SK-N-MC (cell line): Measurements from ENCODE around the gene TAF7.

Experiments
- EZH2 ChIP-seq: fragments of 200-600 bp; sonication (generic); IDR thresholded peaks from one replicate; pipeline ENCODE4 v1.6.1; 2017; ENCODE audit warnings: antibody characterized with exemption
- POLR2AphosphoS5 ChIP-seq: IDR thresholded peaks from 2 replicates; pipeline ENCODE4 v1.6.1; 2012; ENCODE audit warnings: mild to moderate bottlenecking, low read depth, low read length, borderline replicate concordance

DNA sequence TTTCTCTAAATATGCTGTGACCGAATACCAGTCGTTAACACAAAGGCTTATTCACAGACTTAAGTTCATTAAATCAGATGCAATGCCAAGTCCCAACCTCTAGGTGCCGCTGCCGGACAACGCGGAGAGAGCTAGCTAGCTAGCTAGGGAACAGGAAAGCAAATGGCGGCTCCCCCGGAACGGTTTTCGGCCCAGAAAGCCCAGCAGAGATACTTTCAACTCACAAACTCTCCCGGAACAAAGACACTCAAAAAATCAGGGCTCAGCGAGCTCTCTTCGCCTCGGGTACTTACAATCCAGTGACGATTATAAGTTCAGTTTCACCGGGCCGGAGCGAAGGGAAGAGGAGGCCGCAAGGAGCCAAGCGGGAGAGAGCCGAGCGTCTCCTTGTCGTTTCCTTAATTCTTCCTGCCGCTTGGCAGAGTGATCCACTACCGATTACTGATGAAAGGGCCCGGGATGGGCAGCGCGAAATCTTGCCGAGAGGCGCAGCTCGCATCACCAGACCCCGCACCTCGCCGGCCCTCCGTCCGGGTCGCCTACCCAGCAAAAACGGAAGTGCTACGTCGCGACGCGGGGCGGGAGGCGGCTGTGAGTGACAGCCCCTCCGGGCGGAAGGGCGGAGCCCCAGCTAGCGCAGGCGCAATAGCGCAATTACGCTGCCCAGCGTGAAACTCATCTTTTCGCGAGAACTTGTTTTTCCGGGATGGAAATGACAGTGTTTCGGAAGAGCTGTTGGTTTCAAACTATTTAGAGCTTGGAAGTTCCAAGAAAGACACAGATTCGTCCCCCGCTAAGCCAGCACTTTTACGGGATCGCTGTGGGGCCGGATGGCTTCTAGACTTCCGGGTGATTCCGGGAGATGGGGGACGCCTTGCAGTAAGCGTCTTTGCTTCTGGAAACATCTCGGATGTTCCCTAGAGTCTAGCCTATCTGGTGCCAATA lies at the start of gene TAF7:
- TF ChIP-seq POLR2AphosphoS5 (peak; percentile 96), EZH2 (no peak)
